Immature natural killer cell (primary cell): ENCODE data around the gene M1AP. TPM values are rescaled to one million over a fixed set of nuclear protein-coding genes. Genes with fewer than 3 reads are reported as not detected.

Experiments used
- DNase-seq, 3 donors: peaks; one replicate each; pipeline ENCODE4 v3.0.0; 2022; ENCODE audit warnings: mixed read lengths in 1 of 3
- H3K27ac Mint-ChIP-seq, 6 donors: one replicate each; pipeline ENCODE4 v1.8.0; 2020; ENCODE audit warnings: mixed read lengths in 6 of 6, mild to moderate bottlenecking in 5 of 6, inconsistent platforms in 4 of 6, moderate library complexity in 3 of 6
- H3K27me3 Mint-ChIP-seq, 3 donors: one replicate each; pipeline ENCODE4 v1.8.0; 2020 to 2021; ENCODE audit warnings: low read depth in 3 of 3, mild to moderate bottlenecking in 3 of 3, mixed read lengths in 3 of 3, moderate library complexity in 3 of 3, inconsistent platforms in 1 of 3
- H3K36me3 Mint-ChIP-seq, 3 donors: one replicate each; pipeline ENCODE4 v1.8.0; 2020; ENCODE audit warnings: mixed read lengths in 3 of 3, inconsistent platforms in 2 of 3, mild to moderate bottlenecking in 2 of 3
- H3K4me1 Mint-ChIP-seq, 2 donors: one replicate each; pipeline ENCODE4 v1.8.0; 2020; ENCODE audit warnings: inconsistent platforms in 2 of 2, mild to moderate bottlenecking in 2 of 2, mixed read lengths in 2 of 2, moderate library complexity in 1 of 2
- H3K4me3 Mint-ChIP-seq, 5 donors: one replicate each; pipeline ENCODE4 v1.8.0; 2020; ENCODE audit warnings: mild to moderate bottlenecking in 5 of 5, mixed read lengths in 5 of 5, inconsistent platforms in 3 of 5, moderate library complexity in 3 of 5
- H3K9me3 Mint-ChIP-seq, 6 donors: one replicate each; pipeline ENCODE4 v1.8.0; 2020; ENCODE audit warnings: mild to moderate bottlenecking in 6 of 6, mixed read lengths in 6 of 6, inconsistent platforms in 4 of 6, moderate library complexity in 3 of 6
- polyA plus RNA-seq, 3 donors: library from polyadenylated mRNA; unstranded; fragments of 300-500 nt; fragmentation: Illumina TruSeq; gene quantifications; one replicate each; pipeline ENCODE4 v1.2.3, GENCODE V29; 2021

M1AP gene, protein sequence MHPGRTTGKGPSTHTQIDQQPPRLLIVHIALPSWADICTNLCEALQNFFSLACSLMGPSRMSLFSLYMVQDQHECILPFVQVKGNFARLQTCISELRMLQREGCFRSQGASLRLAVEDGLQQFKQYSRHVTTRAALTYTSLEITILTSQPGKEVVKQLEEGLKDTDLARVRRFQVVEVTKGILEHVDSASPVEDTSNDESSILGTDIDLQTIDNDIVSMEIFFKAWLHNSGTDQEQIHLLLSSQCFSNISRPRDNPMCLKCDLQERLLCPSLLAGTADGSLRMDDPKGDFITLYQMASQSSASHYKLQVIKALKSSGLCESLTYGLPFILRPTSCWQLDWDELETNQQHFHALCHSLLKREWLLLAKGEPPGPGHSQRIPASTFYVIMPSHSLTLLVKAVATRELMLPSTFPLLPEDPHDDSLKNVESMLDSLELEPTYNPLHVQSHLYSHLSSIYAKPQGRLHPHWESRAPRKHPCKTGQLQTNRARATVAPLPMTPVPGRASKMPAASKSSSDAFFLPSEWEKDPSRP
- not detected for polyA plus RNA-seq

- Mint-ChIP-seq H3K9me3 (no peaks in the 10 kb centered on the region), H3K27me3 (peaks cover 2 to 16% (median 11%) of the 10 kb centered on the region in 3 donors), H3K27ac (no peak within 1 kb of the TSS), H3K4me3 (peak within 1 kb of the TSS; percentile 33 to 70 (median 53)), H3K4me1 (peaks cover 5 to 9% of the 10 kb centered on the region in 2 donors), H3K36me3 (no peaks in the 10 kb centered on the region)
- DNase-seq: peak in 2 of 3 donors; percentile 6 to 8
Measured at GRCh38 chr2:74648009-74648443, at the start of gene M1AP. Gene M1AP (minus strand): TSS chr2:74648330. CDS start chr2:74640275, 8,055 bp downstream.

DNA sequence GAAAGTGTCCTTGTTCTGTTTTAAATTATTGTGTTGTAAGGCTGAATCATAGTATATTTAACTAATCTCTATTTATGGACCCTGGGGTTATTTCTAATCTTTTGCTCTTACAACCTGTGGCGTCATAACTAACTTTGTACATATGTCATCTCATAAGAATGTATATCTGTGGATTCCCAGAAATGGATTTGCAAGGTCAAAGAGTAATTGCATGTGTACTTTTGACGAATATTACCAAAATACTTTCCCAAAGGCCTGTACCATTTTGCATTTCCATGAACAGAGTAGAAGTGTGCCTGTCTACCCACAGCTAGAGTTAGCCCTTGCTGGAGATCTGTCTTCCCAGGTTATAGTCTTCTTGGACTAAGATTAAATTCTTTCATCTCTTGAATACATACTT lies 48.7 kb upstream of the M1AP start:
- peaks cover 0 to 3% (median 1%) of the 10 kb centered on the region in 3 donors for H3K27me3 Mint-ChIP-seq
- H3K4me3 Mint-ChIP-seq: no peak overlapping the region
- no peaks in the 10 kb centered on the region for H3K4me1 Mint-ChIP-seq
- no peak overlapping the region for H3K27ac Mint-ChIP-seq
- no peaks in the 10 kb centered on the region for H3K9me3 Mint-ChIP-seq
- DNase-seq: no peak
- peaks cover 0 to 19% (median 9%) of the 10 kb centered on the region in 3 donors for H3K36me3 Mint-ChIP-seq

DNA sequence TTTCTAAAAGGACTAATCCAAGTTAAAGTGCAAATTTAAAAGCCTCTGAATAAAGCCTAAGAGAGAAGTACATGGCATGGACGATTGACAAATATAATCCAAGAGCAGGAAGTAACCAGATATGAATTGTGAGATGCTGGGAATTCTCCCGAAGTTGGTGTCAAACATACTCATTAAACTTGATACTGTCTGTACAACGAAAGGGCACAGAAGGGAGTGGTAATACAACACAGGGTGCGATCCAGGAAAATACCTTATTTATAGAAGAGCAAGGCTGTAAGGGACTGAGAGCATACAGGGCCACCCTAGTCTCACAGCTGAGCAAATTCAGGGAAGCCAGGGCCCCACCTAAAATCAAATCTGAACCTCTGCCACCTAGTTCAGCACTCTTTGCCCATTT lies 47.5 kb upstream of the M1AP start:
- Mint-ChIP-seq H3K9me3 (no peaks in the 10 kb centered on the region), H3K27ac (no peak overlapping the region), H3K27me3 (peaks cover 0 to 3% (median 2%) of the 10 kb centered on the region in 3 donors), H3K4me1 (no peaks in the 10 kb centered on the region), H3K36me3 (peaks cover 0 to 19% (median 9%) of the 10 kb centered on the region in 3 donors), H3K4me3 (no peak overlapping the region)
- no peak for DNase-seq

- H3K27ac Mint-ChIP-seq: no peak overlapping the region
- H3K9me3 Mint-ChIP-seq: no peaks in the 10 kb centered on the region
Measured at GRCh38 chr2:74694281-74694680, 46.2 kb upstream of the M1AP start.

GRCh38 chr2:74693668-74694067 lies 45.5 kb upstream of the M1AP start:
- DNase-seq: no peak
- H3K4me3 Mint-ChIP-seq: no peak overlapping the region
- H3K27me3 Mint-ChIP-seq: peaks cover 0 to 5% (median 2%) of the 10 kb centered on the region in 3 donors
- no peaks in the 10 kb centered on the region for H3K9me3 Mint-ChIP-seq
- H3K27ac Mint-ChIP-seq: no peak overlapping the region
- H3K4me1 Mint-ChIP-seq: no peaks in the 10 kb centered on the region
- H3K36me3 Mint-ChIP-seq: peaks cover 0 to 9% (median 6%) of the 10 kb centered on the region in 3 donors

More at GRCh38 chr2:74694281-74694680, 46.2 kb upstream of the M1AP start:
- Mint-ChIP-seq H3K4me1 (no peaks in the 10 kb centered on the region), H3K4me3 (no peak overlapping the region), H3K27me3 (peaks cover 0 to 6% (median 2%) of the 10 kb centered on the region in 3 donors), H3K36me3 (peaks cover 0 to 10% (median 6%) of the 10 kb centered on the region in 3 donors)
- no peak for DNase-seq

- no peaks in the 10 kb centered on the region for H3K9me3 Mint-ChIP-seq
- H3K4me1 Mint-ChIP-seq: no peaks in the 10 kb centered on the region
- peaks cover 0 to 9% (median 6%) of the 10 kb centered on the region in 3 donors for H3K36me3 Mint-ChIP-seq
- H3K27me3 Mint-ChIP-seq: peaks cover 0 to 4% (median 2%) of the 10 kb centered on the region in 3 donors
- H3K27ac Mint-ChIP-seq: no peak overlapping the region
- H3K4me3 Mint-ChIP-seq: no peak overlapping the region
- no peak for DNase-seq
Measured at GRCh38 chr2:74693213-74693612, 45.1 kb upstream of the M1AP start.

DNA sequence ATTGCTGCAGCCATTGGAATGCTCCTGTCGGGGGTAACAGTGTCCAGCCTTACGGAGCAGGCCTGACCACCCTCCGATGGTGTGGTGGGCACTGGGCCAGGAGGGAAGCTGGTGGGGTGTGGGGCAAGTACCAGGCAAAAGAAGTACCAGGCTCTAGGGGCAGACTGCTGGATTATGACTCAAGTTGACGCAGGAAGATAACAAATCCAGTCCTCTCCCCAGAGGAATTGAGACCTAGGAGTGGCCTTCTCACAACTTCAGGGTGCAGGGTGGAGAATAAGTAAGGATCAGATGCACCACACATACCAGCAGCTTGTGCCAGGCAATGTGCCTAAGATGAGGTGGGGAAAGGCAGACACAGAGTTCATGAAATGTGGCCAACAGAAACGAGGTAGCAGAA lies 43.8 kb upstream of the M1AP start:
- H3K4me1 Mint-ChIP-seq: no peaks in the 10 kb centered on the region
- DNase-seq: no peak
- peaks cover 0 to 7% (median 6%) of the 10 kb centered on the region in 3 donors for H3K36me3 Mint-ChIP-seq
- no peak overlapping the region for H3K27ac Mint-ChIP-seq
- H3K27me3 Mint-ChIP-seq: peaks cover 0 to 4% (median 2%) of the 10 kb centered on the region in 3 donors
- H3K4me3 Mint-ChIP-seq: no peak overlapping the region
- H3K9me3 Mint-ChIP-seq: no peaks in the 10 kb centered on the region

- no peaks in the 10 kb centered on the region for H3K9me3 Mint-ChIP-seq
- no peak overlapping the region for H3K27ac Mint-ChIP-seq
- peaks cover 0 to 4% (median 2%) of the 10 kb centered on the region in 3 donors for H3K27me3 Mint-ChIP-seq
- no peaks in the 10 kb centered on the region for H3K4me1 Mint-ChIP-seq
- H3K36me3 Mint-ChIP-seq: peaks cover 0 to 10% (median 5%) of the 10 kb centered on the region in 3 donors
- no peak overlapping the region for H3K4me3 Mint-ChIP-seq
- DNase-seq: peak in 2 of 3 donors; percentile 6 to 7
Measured at GRCh38 chr2:74690571-74690970, 42.4 kb upstream of the M1AP start.

- Mint-ChIP-seq H3K4me3 (no peak overlapping the region), H3K27me3 (peaks cover 0 to 4% (median 2%) of the 10 kb centered on the region in 3 donors), H3K27ac (no peak overlapping the region)
Measured at GRCh38 chr2:74689671-74690070, 41.5 kb upstream of the M1AP start.

GRCh38 chr2:74688881-74689280 lies 40.8 kb upstream of the M1AP start:
- H3K4me3 Mint-ChIP-seq: no peak overlapping the region
- peaks cover 0 to 4% (median 2%) of the 10 kb centered on the region in 3 donors for H3K27me3 Mint-ChIP-seq
- no peak for DNase-seq
- no peaks in the 10 kb centered on the region for H3K4me1 Mint-ChIP-seq
- no peaks in the 10 kb centered on the region for H3K9me3 Mint-ChIP-seq
- H3K27ac Mint-ChIP-seq: no peak overlapping the region
- H3K36me3 Mint-ChIP-seq: peaks cover 0 to 10% (median 0%) of the 10 kb centered on the region in 3 donors

More at GRCh38 chr2:74689671-74690070, 41.5 kb upstream of the M1AP start:
- Mint-ChIP-seq H3K36me3 (peaks cover 0 to 10% (median 0%) of the 10 kb centered on the region in 3 donors), H3K4me1 (no peaks in the 10 kb centered on the region), H3K9me3 (no peaks in the 10 kb centered on the region)
- DNase-seq: no peak

DNA sequence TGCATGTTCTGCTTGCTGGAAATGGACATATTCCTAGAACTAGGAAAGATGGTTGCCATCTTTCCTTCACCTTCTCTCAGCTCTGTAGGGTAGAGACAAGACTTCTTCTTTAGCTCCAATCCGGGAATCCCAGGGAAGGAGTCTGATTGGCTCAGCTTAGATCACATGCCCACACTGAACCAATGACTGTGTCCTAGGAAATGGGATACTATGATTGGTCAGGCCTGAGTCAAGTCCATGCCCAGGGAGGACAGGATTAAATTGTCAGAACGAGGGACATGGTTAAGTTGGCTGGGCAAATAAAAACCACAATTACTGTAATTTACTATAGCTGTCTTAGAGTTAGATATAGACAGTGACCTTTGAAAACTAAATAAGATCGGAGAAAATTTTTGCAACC lies 37.3 kb upstream of the M1AP start:
- Mint-ChIP-seq H3K27ac (no peak overlapping the region), H3K27me3 (peaks cover 0 to 2% (median 0%) of the 10 kb centered on the region in 3 donors), H3K4me1 (no peaks in the 10 kb centered on the region), H3K9me3 (no peaks in the 10 kb centered on the region), H3K4me3 (no peak overlapping the region), H3K36me3 (peaks cover 5 to 24% (median 8%) of the 10 kb centered on the region in 3 donors)
- no peak for DNase-seq

DNA sequence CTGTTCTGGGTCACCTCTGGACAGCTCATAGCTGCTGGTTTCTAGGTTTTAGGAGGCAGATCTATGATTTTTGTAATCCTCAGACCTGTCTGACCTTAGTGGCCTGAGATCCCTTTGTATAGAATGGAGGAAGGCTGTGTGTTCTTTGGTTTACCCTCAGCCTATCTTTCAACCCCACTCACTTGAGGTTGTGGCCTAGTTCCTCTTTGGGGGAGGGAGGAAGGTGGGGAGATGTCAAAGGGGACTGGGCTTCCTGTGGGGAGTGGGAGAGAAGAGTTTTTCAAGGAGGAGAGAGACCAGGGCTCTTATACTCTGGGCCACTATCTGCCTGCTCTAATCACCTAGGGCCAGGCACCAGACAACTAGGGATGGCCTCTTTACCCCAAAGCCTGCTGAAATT lies 34.4 kb upstream of the M1AP start:
- H3K9me3 Mint-ChIP-seq: no peaks in the 10 kb centered on the region
- no peaks in the 10 kb centered on the region for H3K4me1 Mint-ChIP-seq
- H3K4me3 Mint-ChIP-seq: no peak overlapping the region
- H3K27ac Mint-ChIP-seq: no peak overlapping the region
- no peak for DNase-seq
- peaks cover 14 to 44% (median 17%) of the 10 kb centered on the region in 3 donors for H3K36me3 Mint-ChIP-seq
- H3K27me3 Mint-ChIP-seq: no peaks in the 10 kb centered on the region

- Mint-ChIP-seq H3K4me3 (no peak overlapping the region), H3K36me3 (peaks cover 28 to 61% (median 33%) of the 10 kb centered on the region in 3 donors), H3K9me3 (no peaks in the 10 kb centered on the region), H3K27me3 (no peaks in the 10 kb centered on the region), H3K27ac (no peak overlapping the region), H3K4me1 (no peaks in the 10 kb centered on the region)
- DNase-seq: no peak
Measured at GRCh38 chr2:74679615-74680014, 31.5 kb upstream of the M1AP start.

DNA sequence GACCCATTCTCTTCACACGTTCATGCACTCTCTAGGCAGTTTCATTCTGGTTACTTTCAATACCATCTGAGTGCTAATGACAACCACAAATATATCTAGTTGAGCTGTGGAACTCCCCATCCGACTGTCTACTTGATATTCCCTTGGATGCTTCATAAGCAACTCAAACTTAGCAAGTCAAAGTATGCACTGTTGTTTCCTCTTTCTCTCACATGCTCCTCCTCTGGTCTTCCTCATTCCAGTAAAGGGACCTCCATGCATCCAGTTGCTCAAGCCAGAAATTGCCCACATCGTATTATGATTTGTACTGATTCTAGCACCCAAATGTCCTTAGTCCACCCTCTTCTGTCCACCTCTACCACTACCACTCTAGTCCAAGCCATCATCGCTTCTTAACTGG lies 28.2 kb upstream of the M1AP start:
- Mint-ChIP-seq H3K36me3 (peaks cover 32 to 79% (median 33%) of the 10 kb centered on the region in 3 donors), H3K27ac (no peak overlapping the region), H3K27me3 (no peaks in the 10 kb centered on the region), H3K4me1 (no peaks in the 10 kb centered on the region), H3K9me3 (no peaks in the 10 kb centered on the region), H3K4me3 (no peak overlapping the region)
- no peak for DNase-seq
